Thymus (tissue), 11 donors: ENCODE data around the gene IRF2BP2. TPM values are rescaled to one million over a fixed set of nuclear protein-coding genes. Genes with fewer than 3 reads are reported as not detected.

ENCODE experiments used
- DNase-seq, 9 donors: peaks; one replicate each; pipeline ENCODE4 v3.0.0-alpha.2; 2013; ENCODE audit warnings: low spot score in 9 of 9, low read depth in 6 of 9, missing footprints in 1 of 9
- H3K27ac ChIP-seq, 2 donors: one replicate each; pipeline ENCODE4 v1.5.1; 2013; ENCODE audit warnings: control low read depth in 1 of 2, low read depth in 1 of 2, low read length in 1 of 2, mild to moderate bottlenecking in 1 of 2, moderate library complexity in 1 of 2
- H3K27me3 ChIP-seq, 2 donors: one replicate each; pipeline ENCODE4 v1.5.1; 2013; ENCODE audit warnings: low read length in 1 of 2; ENCODE audit not compliant: control insufficient read depth in 2 of 2, insufficient read depth in 1 of 2
- H3K36me3 ChIP-seq, 2 donors: one replicate each; pipeline ENCODE4 v1.5.1; 2013; ENCODE audit warnings: low read length in 1 of 2, mild to moderate bottlenecking in 1 of 2, moderate library complexity in 1 of 2; ENCODE audit not compliant: control insufficient read depth in 2 of 2, insufficient read depth in 2 of 2
- H3K4me1 ChIP-seq, 2 donors: one replicate each; pipeline ENCODE4 v1.5.1; 2013; ENCODE audit warnings: low read length in 2 of 2; ENCODE audit not compliant: control insufficient read depth in 2 of 2, insufficient read depth in 2 of 2
- H3K4me3 ChIP-seq, 2 donors: one replicate each; pipeline ENCODE4 v1.5.1; 2013; ENCODE audit warnings: low read length in 2 of 2, control low read depth in 1 of 2, mild to moderate bottlenecking in 1 of 2
- H3K9me3 ChIP-seq, 2 donors: one replicate each; pipeline ENCODE4 v1.5.1; 2013; ENCODE audit warnings: low read length in 1 of 2, mild to moderate bottlenecking in 1 of 2; ENCODE audit not compliant: control insufficient read depth in 2 of 2, insufficient read depth in 1 of 2
- WGBS: extraction: QIAGEN DNeasy Blood & Tissue Kit; methylation state at CpG from one replicate; pipeline ENCODE4 v1.1.7; 2013; 5-methylcytosine and 5-hydroxymethylcytosine counted together
- polyA plus RNA-seq: library from polyadenylated mRNA; stranded (reverse); fragments of 200-250 nt; gene quantifications from one replicate; pipeline ENCODE4 v1.2.3, GENCODE V29; 2013
- total RNA-seq: library from RNA; stranded (reverse); fragments of 120-200 nt; gene quantifications from one replicate; pipeline ENCODE4 v1.2.4, GENCODE V29; 2013
- donor health status: healthy.

IRF2BP2 gene
- total and polyA plus RNA-seq, 2 donors = 50.1 to 60.3 TPM

GRCh38 chr1:234610666-234611224, 767 bp upstream of the IRF2BP2 start:
- under 1% methylated on average over 71 of the region's 71 CpGs for WGBS
- no peaks in the 10 kb centered on the region for H3K27me3 ChIP-seq
- peak overlapping the region; percentile 65 to 88 for H3K4me3 ChIP-seq
- DNase-seq = peak in 8 of 9 donors; percentile 56 to 90 (median 78)
- H3K27ac ChIP-seq = peak overlapping the region; percentile 99 to 100
- H3K9me3 ChIP-seq = no peaks in the 10 kb centered on the region
- peaks cover 5 to 24% of the 10 kb centered on the region in 2 donors for H3K36me3 ChIP-seq
- peaks cover 34 to 55% of the 10 kb centered on the region in 2 donors for H3K4me1 ChIP-seq

- Histone ChIP-seq H3K27ac (peak overlapping the region in 1 of 2 donors; percentile 100), H3K36me3 (peaks cover 5 to 29% of the 10 kb centered on the region in 2 donors), H3K9me3 (no peaks in the 10 kb centered on the region), H3K4me1 (peaks cover 35 to 58% of the 10 kb centered on the region in 2 donors), H3K27me3 (no peaks in the 10 kb centered on the region), H3K4me3 (peak overlapping the region in 1 of 2 donors; percentile 88)
- WGBS = under 1% methylated on average over 55 of the region's 67 CpGs
- no peak for DNase-seq
These were observed 311 bp downstream of the IRF2BP2 start for GRCh38 chr1:234609691-234610042.

DNA sequence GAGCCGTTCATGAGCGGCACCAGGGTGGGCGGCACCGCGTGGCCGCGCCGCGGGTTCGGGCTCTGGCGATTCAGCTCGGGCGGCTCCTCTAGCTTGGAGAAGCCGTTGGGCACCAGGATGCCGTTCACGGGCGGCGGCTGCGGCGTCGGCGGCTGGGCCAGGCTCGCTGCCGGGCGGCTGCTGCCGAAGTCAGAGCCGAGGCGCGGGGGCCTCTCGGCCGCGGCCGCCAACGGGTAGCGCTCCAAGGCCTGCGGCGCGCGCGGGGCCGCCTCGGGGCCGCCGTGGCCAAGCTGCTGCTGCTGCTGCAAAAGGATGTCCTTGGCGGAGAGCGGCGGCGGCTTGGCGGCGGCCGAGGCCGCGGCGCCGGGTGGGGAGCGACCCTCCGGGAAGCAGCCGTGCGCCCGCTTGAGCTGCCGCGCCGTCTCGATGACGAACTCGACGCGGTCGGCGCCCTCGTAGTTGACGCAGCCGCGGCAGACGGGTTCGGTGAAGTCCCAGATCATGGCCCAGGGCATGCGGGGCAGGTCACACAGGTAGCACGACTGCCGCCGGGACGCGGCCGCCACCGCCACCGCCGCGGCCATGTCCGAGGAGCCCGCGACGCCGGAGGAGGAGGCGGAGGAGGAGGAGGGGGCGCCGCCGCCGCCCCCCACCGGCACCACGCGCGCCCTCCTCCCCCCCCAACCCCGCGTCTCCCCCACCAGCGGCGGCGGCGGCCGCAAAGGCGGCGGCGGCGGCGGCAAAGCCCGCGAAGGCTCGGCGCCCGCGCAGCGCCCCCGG, 877 bp downstream of the IRF2BP2 start:
- Histone ChIP-seq H3K27me3 (no peaks in the 10 kb centered on the region), H3K4me1 (peaks cover 36 to 59% of the 10 kb centered on the region in 2 donors), H3K9me3 (no peaks in the 10 kb centered on the region), H3K36me3 (peaks cover 5 to 32% of the 10 kb centered on the region in 2 donors), H3K27ac (peak overlapping the region; percentile 84 to 100), H3K4me3 (peak overlapping the region; percentile 78 to 88)
- DNase-seq = peak in 5 of 9 donors; percentile 29 to 81 (median 64)
- under 1% methylated on average over 119 of the region's 121 CpGs for WGBS

GRCh38 chr1:234608025-234608910, 1.7 kb downstream of the IRF2BP2 start:
- Histone ChIP-seq H3K9me3 (no peaks in the 10 kb centered on the region), H3K27me3 (no peaks in the 10 kb centered on the region), H3K36me3 (peaks cover 5 to 32% of the 10 kb centered on the region in 2 donors), H3K27ac (peak overlapping the region; percentile 99 to 100), H3K4me1 (peaks cover 36 to 60% of the 10 kb centered on the region in 2 donors), H3K4me3 (peak overlapping the region; percentile 78 to 88)
- DNase-seq = peak in 8 of 9 donors; percentile 67 to 91 (median 76)
- WGBS = under 1% methylated on average over 68 of the region's 68 CpGs

DNA sequence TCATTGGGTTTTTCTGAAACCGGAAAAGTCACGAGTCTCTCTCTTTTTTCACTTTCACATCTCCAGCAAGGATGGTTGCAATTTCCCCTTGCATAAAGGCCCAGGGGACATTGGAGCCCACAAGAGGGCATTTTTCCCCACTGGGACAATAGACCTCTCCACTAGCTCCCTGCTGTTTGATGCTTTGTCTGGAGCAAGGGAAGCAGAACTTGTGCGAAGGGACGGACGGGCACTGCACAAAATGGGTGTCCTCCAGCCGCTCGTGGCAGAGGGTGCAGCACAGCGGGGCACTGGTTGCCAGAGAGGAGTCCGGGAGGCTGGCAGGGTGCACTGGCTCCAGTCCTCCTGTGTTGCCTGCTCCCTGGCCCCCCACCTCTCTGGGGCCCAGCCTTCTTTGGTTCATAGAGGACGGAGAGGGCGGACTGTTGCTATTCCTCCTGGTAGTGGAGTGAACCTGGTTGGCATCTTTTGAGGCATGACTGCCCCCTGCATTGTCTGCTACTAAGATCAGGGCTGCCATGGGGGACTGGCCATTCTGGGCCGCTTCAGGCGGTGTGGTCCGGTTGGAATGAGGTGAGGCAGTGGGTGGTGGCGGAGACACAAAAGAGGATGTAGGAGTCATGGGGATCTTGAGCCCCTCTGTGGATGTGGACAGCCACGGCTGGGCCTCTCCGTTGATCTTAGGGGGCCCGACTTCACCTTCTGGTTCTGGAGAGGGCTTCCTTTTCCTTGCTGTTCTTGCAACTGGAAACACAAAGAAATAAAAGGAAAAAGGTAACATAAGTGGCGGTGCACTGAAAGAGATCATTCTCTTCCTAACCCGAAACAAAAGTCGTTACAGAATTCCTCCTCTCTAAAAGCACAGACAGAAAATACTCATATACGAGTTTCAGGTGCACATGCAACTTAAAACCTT, 2.6 kb downstream of the IRF2BP2 start:
- peak in 2 of 9 donors; percentile 30 to 60 for DNase-seq
- 5% methylated on average over 22 of the region's 22 CpGs for WGBS
- peak overlapping the region; percentile 78 to 88 for H3K4me3 ChIP-seq
- H3K4me1 ChIP-seq = peaks cover 35 to 54% of the 10 kb centered on the region in 2 donors
- H3K9me3 ChIP-seq = no peaks in the 10 kb centered on the region
- H3K36me3 ChIP-seq = peaks cover 5 to 35% of the 10 kb centered on the region in 2 donors
- H3K27ac ChIP-seq = peak overlapping the region; percentile 99 to 100
- no peaks in the 10 kb centered on the region for H3K27me3 ChIP-seq

GRCh38 chr1:234606784-234607108, 3.2 kb downstream of the IRF2BP2 start:
- no peak for DNase-seq
- Histone ChIP-seq H3K4me3 (peak overlapping the region; percentile 78 to 88), H3K4me1 (peaks cover 29 to 49% of the 10 kb centered on the region in 2 donors), H3K9me3 (no peaks in the 10 kb centered on the region), H3K27me3 (no peaks in the 10 kb centered on the region), H3K36me3 (peaks cover 5 to 37% of the 10 kb centered on the region in 2 donors), H3K27ac (peak overlapping the region; percentile 80 to 99)
- WGBS = 6% methylated on average over 4 of the region's 4 CpGs

DNA sequence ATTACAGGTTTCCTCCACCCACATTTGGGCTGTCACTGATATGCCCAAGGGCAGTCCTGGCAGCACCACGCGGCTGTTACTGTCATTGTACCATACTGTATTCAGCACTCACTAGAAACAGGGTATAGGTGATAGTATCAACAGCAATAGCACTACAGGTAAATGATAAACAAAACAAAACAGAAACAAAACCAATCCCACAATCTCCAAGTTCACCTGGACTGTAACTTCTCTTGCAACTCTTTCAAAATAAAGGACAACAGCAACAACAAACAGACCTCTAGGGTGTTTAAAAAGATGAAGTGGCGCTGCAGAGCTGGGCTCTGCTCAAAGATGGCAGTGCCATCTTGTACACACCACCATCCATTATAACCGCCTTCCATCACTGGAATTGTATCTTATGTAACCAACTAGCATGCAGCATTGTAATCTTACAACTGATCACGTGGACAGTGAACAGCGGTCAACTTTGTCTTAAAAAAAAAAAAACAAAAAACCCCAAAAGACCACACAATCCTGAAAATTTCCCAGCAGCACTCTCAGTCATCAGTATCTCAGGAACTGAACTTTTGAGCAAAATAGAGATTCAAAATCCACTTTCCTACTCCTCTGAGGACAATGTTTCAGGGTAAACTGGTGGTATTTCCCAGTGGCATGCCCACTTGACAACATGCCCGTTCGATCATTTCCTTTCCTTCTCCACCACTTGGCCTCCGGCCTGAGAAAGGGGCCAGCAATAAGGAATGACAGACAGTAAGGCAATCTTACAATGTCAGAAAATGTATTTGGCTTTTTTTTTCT, 3.8 kb downstream of the IRF2BP2 start:
- DNase-seq = peak in 3 of 9 donors; percentile 34 to 74 (median 56)
- Histone ChIP-seq H3K4me3 (peak overlapping the region; percentile 78 to 88), H3K36me3 (peaks cover 5 to 37% of the 10 kb centered on the region in 2 donors), H3K27ac (peak overlapping the region; percentile 80 to 99), H3K27me3 (no peaks in the 10 kb centered on the region), H3K4me1 (peaks cover 26 to 49% of the 10 kb centered on the region in 2 donors), H3K9me3 (no peaks in the 10 kb centered on the region)
- 3% methylated on average over 9 of the region's 9 CpGs for WGBS
